DMS153 (cell line): ENCODE results near the gene LMBR1.
"Not testable (repeated sequence)": the region's sequence is repeated elsewhere in the genome, so short reads cannot be mapped to it uniquely, and the experiment has no call there.

ENCODE experiments used
- DNase-seq: peaks from one replicate; lab custom pipeline; 2025; lab: John Stamatoyannopoulos, UW

The LMBR1 gene

DNA sequence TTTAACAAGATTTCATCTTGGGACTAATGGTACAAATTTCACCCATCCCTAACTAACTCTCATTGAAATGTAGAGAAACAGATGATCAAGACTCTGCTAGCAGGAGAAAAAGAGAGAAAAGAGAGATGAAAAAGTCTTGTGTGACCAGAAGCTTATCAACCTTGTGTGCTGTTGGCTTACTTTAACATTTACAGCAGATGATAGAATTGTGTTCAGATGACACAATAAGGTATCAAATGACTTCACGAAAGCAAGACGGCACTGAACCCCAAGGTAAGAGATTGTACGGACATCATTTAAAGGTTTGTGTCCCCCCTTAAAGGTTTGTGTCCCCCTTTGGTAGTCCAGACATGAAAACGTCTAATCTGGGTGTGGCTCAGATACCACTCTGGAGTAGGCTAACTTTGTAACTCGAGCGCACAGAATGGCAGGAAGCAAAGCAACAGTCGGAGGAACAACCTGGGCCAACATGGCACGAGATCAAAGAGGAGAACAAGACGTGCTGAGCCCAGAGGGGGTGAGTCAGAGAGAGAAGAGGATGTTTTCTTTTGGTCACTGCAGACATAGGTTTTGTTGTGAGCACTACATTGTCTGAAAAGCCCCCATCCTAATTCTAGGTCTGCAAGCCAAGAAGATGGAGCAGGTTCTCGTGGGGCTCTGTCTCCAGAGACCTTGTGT lies 10.4 kb upstream of the LMBR1 start:
- DNase-seq, result no peak

DNA sequence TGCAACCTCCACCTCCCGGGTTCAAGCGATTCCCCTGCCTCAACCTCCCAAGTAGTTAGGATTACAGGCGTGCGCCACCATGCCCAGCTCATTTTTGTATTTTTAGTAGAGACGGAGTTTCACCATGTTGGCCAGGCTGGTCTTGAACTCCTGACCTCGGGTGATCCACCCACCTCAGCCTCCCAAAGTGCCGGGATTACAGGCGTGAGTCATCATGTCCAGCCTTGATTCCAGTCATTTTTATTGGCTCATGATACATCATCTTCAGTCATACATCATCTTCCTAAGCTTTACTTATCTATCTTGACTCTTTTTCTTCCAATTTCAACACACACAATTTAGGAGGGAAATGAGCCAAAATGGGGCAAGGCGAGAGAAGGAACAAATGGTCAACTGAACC lies 7.1 kb upstream of the LMBR1 start:
- not testable (repeated sequence) for DNase-seq

DNA sequence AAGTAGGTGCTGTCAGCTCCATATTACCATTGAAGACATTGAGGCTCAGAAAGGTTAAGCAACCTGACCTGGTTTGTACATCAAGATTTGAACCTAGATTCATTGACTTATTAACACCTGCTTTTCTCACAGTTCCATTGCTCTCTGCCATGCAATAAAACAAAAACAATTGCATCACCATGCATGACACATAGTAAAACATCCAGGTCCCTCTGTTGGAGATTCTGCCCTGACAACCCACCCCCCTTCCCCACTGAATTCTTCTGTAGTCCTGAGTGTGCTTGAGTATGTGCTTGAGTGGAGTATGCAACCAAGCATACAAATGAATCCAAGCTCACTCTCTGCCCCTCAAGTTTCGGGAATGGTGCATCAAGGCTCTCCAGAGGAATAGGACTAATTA lies 6.0 kb upstream of the LMBR1 start:
- no peak for DNase-seq

DNA sequence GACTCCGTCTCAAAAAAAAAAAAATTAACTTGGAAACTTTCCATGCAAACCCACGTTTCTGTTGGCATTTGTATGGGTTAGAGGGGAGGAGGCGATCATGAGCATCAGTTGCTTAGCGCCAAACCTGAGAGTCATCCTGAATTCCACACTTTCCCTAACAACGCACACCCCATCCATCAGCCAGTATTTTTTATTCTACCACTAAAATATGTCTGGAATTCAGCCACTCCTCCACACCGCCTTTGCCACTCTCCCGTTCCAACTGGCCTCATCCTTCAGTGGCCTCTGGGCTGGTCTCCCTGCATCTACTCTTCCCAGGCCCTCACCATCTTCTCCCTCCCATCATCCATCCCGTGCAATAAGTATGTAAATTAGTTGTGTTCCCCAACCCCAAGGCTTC lies 4.7 kb upstream of the LMBR1 start:
- no peak for DNase-seq

DNA sequence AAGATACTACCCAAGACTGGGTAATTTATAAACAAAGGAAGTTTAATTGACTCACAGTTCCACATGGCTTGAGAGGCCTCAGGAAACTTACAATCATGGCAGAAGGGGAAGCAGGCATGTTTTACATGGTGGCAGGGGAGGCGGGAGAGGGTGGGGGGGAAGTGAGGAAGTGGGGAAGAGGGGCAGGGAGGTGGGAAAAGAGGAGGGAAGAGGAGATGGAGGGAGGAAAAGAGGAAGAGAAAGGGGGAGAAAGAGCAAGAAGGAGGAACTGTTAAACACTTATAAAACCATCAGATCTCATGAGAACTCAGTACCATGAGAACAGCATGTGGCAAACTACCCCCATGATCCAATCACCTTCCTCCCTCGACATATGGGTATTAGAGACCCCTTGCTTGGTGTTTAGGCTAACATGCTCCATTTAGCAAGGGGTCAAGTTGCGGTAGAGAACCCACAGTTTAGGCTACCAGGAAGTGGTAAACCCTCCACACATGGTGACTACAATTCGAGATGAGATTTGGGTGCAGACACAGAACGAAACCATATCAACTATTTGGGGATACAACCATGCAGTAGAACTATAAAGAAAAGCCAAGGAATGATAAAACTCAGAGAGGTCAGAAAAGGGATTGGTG lies 3.5 kb upstream of the LMBR1 start:
- no peak for DNase-seq

DNA sequence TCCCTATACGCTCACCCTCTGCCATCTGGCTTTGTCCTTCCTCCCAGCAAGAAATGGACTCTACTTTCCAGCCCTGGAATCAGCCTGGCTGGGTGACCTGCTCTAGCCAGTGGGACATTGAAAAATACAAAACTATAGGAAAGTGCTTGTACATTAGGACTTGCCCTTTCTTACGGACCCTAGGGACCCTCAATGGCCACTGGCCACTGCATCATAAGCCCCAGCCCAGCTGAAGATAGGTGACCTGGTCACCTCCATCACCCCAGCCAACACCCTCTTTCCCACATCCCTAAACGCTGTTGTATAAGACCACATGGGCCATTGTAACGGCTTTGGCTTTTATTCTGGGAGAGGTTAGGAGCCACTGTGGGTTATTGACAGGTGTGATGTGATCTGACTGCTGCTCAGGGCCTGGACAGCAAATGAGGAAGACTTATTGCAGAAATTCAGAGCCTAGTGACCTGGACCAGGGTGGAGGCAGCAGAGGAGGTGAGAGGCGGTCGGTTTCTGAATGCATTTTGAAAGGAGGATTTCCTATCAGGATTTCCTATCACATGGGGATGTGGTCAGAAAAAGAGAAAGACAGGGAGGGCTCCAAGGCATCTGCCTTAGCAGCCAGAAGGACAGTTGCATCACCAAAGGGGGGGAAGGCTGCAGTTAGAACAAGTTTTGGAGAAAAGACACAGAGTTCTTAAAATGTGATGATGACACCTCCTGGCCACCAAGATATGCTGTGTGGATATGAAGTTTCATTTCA lies 2.2 kb upstream of the LMBR1 start:
- DNase-seq, result no peak

DNA sequence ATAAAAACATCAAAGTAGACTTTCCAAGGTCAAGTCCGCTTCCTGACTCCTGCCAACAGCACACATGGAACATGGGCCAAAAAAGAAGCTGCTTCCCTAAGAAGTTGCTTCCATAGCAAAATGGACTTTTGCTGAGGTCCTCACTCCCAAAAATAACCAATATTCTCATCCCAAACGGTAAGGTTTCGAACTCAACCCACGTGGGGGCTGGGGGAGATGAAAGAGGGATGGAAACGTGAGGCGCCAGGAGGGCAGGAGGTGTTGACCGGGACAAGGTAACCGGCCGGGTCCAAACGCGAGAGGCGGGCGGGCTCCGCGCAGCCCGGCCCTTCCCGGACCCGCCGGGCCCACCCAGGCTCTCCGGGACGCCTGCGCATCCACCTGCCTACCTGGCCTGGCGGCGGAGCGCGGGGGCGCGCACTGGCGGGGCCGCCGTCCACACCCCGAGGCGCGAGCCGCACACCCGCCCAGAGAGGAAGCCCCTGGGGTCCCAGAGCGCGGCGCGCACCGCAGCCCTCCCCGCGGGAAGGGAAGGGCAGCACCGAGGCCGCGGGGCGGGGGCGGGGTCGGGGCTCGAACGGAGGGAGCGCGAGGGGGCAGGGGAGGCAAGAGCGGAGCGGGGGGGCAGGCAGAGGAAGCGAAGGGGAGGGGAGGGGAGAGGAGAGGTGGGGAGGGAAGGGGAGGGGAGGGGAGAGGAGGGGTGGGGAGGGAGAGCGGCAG lies 742 bp downstream of the LMBR1 start:
- no peak for DNase-seq

DNA sequence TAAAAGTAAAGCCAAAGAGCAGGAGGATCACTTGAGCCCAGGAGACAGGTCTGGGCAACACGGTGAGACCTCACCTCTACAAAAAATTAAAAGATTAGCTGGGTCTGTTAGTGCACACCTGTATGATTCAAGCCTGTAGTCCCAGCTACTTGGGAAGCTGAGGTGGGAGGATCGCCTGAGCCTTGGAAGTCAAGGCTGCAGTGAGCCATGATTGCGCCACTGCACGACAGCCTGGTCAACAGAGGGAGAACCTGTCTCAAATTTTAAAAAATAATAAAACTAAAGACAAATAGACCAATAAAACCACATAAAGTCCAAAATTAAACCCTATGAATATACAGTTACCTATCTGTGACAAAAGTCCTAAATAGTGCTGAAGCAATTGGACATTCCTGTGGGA lies 3.2 kb downstream of the LMBR1 start:
- no peak for DNase-seq

DNA sequence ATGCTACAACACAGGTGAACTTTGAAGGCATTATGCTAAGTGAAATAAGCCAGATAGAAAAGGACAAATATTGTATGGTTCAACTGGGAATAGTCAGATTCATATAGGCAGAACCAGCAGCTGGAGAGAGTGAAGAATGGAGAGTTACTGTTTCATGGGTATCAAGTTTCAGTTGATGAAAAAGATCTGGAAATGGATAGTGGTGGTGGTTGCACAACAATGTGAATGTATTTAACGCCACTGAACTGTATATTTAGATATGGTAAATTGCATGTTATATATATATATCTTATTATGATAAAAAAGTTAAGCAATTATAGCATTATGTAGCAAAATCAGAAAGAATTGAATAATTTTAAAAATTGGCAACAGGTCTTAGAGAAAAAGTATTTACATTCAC lies 3.9 kb downstream of the LMBR1 start:
- no peak for DNase-seq

DNA sequence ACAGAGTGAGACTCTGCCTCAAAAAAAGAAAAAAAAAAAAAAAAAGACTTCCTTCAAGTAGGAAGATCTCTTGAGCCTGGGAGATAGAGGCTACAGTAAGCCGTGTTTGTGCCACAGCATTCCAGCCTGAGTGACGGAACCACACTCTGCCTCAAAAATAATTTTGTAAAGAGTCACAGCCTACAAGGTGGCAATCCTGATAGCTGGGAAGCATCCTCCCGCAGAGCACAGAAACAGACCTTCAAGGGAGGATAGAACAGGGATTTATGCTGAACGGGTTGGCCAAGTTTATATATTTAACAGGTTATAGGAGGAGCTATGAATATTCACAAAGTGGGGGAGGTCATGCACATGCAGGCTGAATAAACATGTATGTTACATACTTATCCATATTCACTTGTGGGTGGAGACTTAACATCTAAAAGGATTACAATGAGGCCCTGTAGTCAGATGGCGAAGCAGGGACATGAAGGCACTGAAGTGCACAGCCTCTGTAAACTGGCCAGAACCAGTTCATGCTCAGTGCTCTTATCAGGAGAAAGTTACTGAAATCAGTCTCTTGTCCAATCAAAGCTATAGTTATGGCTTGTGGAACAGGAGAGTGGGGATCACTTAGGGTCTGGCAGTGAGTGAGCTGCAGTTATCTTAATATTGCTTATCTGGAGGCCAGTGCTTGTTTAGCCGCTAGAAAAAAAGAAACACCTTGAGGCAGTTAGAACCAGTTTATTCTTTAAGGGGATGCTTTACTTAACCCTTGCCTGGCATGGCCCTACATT lies 6.8 kb downstream of the LMBR1 start:
- no peak for DNase-seq

DNA sequence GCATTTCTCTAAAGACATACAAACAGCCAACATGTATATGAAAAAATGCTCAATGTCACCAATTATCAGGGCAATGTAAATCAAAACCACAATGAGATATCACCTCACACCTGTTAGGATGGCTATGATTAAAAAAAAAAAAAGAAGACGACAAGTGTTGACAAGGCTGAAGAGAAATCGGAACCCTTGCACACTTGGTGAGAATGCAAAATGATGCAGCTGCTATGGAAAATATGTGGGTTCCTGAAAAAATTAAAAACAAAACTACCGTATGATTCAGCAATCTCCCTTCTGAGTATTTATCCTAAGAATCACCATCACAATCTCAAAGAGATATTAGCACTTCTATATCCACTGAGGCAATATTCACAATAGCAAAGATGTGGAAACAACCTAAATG lies 11.3 kb downstream of the LMBR1 start:
- no peak for DNase-seq

DNA sequence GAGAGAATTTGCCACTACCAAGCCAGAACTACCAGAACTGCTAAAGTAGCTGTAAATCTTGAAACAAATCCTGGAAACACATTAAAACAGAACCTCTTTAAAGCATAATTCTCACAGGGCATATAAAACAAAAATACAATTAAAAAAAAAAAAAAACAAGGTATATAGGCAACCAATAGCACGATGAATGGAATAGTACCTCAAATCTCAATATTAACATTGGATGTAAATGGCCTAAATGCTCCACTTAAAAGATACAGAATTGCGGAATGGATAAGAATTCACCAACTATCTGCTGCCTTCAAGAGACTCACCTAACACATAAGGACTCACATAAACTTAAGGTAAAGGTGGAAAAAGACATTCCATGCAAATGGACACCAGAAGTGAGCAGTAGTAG lies 17.2 kb downstream of the LMBR1 start:
- no peak for DNase-seq

DNA sequence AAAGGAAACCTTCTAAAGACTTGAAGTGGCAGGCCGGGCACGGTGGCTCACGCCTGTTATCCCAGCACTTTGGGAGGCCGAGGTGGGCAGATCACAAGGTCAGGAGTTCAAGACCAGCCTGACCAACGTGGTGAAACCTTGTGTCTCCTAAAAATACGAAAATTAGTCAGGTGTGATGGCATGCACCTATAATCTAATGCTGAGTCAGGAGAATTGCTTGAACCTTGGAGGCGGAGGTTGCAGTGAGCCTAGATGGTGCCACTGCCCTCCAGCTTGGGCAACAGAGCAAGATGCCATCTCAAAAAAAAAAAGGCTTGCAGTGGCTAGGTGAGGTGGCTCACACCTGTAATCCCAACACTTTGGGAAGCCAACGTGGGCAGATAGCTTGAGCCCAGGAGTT lies 24.6 kb downstream of the LMBR1 start:
- not testable (repeated sequence) for DNase-seq

DNA sequence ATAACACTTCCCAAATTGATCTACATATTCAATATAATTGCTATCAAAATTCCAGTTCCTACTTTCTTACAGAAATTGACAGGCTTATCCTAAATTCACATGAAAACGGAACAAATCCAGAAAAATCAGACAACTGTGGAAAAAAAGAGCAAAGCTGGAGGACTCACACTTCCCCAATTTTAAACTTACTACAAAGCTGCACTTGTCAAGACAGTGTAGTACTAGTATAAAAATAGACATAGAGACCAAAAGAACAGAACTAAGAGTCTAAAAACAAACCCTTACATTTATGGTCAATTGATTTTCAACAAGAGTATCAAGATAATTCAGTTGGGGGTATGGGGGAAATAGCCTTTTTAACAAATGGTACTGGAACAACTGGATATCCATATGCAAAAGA lies 27.5 kb downstream of the LMBR1 start:
- no peak for DNase-seq

DNA sequence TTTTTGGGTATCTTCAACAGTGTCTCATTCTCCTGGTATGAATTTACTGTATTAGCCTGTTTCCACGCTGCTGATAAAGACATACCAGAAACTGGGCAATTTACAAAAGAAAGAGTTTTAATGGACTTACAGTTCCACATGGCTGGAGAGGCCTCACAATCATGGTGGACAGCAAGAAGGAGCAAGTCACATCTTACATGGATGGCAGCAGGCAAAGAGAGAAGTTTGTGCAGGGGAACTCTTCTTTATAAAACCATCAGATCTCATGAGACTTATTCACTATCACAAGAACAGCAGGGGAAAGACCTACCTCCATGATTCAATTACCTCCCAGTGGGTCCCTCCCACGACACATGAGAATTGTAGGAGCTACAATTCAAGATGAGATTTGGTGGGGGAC lies 31.0 kb downstream of the LMBR1 start:
- DNase-seq, result not testable (repeated sequence)

DNA sequence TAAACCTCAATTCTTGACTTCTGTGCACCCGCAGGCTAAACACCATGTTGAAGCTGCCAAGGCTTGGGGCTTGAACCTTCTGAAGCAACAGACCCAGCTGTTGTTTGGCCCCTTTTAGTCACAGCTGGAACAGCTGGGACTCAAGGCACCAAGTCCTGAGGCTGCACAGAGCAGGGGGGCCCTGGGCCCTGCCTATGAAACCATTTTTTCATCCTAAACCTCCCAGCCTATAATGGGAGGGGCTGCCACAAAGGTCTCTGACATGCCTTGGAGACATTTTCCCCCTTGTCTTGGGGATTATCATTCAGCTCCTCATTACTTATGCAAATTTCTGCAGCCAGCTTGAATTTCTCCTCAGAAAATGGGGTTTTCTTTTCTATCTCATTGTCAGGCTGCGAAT lies 31.8 kb downstream of the LMBR1 start:
- DNase-seq, result no peak

DNA sequence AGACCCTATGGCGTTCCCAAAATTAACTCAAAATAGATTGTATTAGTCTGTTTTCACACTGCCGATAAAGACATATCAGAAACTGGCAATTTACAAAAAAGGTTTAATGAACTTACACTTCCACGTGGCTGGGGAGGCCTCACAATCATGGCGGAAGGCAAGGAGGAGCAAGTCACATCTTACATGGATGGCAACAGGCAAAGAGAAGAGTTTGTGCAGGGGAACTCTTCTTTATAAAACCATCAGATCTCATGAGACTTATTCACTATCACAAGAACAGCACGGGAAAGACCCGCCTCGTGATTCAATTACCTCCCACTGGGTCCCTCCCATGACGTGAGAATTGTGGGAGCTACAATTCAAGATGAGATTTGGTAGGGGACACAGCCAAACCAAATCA lies 32.9 kb downstream of the LMBR1 start:
- not testable (repeated sequence) for DNase-seq

DNA sequence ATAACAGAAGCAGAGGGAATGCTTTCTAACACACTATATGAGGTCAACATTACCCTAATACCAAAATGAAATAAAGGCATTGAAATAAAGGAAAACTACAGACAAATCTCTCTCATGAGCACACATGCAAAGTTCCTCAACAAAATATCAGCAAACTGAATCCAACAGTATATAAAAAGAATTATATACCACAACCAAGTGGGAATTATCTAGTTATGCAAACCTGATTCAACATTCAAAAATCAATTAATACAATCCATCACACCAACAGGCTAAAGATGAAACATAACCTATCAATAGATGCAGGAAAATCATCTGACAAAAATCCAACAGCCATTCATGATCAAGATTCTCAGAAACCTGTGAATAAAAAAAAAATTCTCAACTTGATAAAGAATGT lies 34.5 kb downstream of the LMBR1 start:
- DNase-seq, result no peak

DNA sequence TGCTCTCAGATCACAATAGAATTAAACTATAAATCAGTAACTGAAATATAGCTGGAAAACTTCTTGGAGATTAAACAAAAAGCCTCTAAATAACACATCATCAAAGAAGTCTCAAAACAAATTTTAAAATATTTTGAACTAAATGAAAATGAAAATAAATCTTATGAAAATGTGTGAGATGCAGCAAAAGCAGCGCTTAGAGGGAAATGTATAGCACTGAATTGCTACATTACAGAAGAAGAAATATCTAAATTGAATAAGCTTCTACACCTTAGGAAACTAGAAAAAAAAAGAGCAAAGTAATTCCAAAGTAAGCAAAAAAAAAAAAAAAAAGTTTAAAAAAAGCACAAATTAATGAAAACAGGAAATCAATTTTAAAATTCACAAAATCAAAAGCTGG lies 35.2 kb downstream of the LMBR1 start:
- DNase-seq, result no peak

DNA sequence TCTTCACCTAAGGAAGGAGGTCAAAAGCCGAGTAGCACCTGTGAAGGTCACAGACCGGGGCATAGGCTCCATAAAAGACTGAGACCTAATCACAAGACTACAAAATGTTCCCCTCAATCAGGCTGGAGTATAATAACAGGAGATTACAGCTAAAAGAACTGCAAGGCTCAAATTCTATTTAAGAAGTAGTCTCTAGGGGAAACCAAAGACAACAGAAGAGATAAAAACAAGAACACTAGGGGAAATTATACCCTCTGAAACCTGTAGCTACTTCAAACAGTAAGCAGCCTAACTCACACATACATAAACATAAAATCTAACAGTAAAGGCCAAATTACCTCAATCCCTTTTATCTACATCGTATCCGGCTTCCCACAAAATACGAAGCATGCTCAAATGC lies 38.3 kb downstream of the LMBR1 start:
- no peak for DNase-seq

DNA sequence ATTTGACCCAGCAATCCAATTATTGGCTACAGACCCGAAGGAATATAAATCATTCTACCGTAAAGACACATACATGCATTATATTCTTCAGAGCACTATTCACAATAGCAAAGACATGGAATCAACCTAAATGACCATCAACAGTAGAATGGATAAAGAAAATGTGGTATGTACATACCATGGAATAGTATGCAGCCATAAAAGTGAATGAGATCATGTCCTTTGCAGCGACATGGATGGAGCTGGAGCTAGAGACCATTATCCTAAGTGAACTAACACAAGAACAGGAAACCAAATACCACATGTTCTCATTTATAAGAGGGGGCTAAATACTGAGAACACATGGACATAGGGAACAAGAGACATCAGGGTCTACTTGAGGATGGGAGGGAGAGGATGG lies 44.0 kb downstream of the LMBR1 start:
- DNase-seq, result no peak
